CD4-positive, alpha-beta T cell (primary cell): ENCODE data around the gene MLIP. TPM values are rescaled to one million over a fixed set of nuclear protein-coding genes. Genes with fewer than 3 reads are reported as not detected.

Experiments
- ATAC-seq: fragments of 200-7000 bp; cut with Tn5 transposase; one replicate; pipeline ENCODE4 v1.10.0; 2022; ENCODE audit warnings: mild to moderate bottlenecking; ENCODE audit not compliant: poor library complexity
- CTCF ChIA-PET: fragments of 350-600 bp; sonication (Branson Sonifier 250); formaldehyde crosslinking; loops from one replicate; lab custom pipeline; 2021; ENCODE audit warnings: antibody characterized with exemption, inconsistent platforms; lab: Charles Lee
- POLR2A ChIA-PET: fragments of 350-600 bp; sonication (Branson Sonifier 250); formaldehyde crosslinking; loops from one replicate; lab custom pipeline; 2021; ENCODE audit warnings: antibody characterized with exemption, inconsistent platforms; lab: Charles Lee
- DNase-seq, 14 experiments: peaks; one replicate each; pipeline ENCODE4 v3.0.0-alpha.2; 2013 to 2020; ENCODE audit warnings: mixed read lengths in 2 of 14
- H3K27ac ChIP-seq, 2 donors: one replicate each; pipeline versions ENCODE4 v1.5.1 to v1.7.0; 2013; ENCODE audit warnings: low read length in 2 of 2, low read depth in 1 of 2, mild to moderate bottlenecking in 1 of 2
- H3K27me3 ChIP-seq, 2 experiments: 1 replicate in 1 of 2; 2 replicates in 1 of 2; pipeline versions ENCODE4 v1.6.1 to v1.7.0; 2013; ENCODE audit warnings: low read length in 2 of 2, control low read depth in 1 of 2, mild to moderate bottlenecking in 1 of 2, moderate library complexity in 1 of 2; ENCODE audit not compliant: insufficient read depth in 2 of 2, control insufficient read depth in 1 of 2
- H3K36me3 ChIP-seq: one replicate; pipeline ENCODE4 v1.6.1; 2013; ENCODE audit warnings: low read length, control low read depth; ENCODE audit not compliant: insufficient read depth
- H3K4me1 ChIP-seq: one replicate; pipeline ENCODE4 v1.6.1; 2013; ENCODE audit warnings: low read length, control low read depth; ENCODE audit not compliant: insufficient read depth
- H3K4me3 ChIP-seq: one replicate; pipeline ENCODE4 v1.5.1; 2013; ENCODE audit warnings: mild to moderate bottlenecking, low read length, moderate library complexity
- H3K9me3 ChIP-seq, 2 experiments: 1 replicate in 1 of 2; 2 replicates in 1 of 2; pipeline versions ENCODE4 v1.6.1 to v1.7.0; 2013; ENCODE audit warnings: low read length in 2 of 2, mild to moderate bottlenecking in 2 of 2, control low read depth in 1 of 2, moderate library complexity in 1 of 2; ENCODE audit not compliant: control insufficient read depth in 1 of 2, insufficient read depth in 1 of 2
- H3K27ac Mint-ChIP-seq: one replicate; pipeline ENCODE4 v1.8.0; 2020; ENCODE audit warnings: mixed read lengths
- H3K27me3 Mint-ChIP-seq: one replicate; pipeline ENCODE4 v1.8.0; 2021; ENCODE audit warnings: mixed read lengths
- H3K36me3 Mint-ChIP-seq: one replicate; pipeline ENCODE4 v1.8.0; 2021; ENCODE audit warnings: low read depth, mixed read lengths
- H3K4me1 Mint-ChIP-seq: one replicate; pipeline ENCODE4 v1.8.0; 2021; ENCODE audit warnings: low read depth, mixed read lengths
- H3K4me3 Mint-ChIP-seq: one replicate; pipeline ENCODE4 v1.8.0; 2020; ENCODE audit warnings: mild to moderate bottlenecking, mixed read lengths
- H3K9me3 Mint-ChIP-seq: one replicate; pipeline ENCODE4 v1.8.0; 2020; ENCODE audit warnings: mixed read lengths
- CTCF ChIP-seq: fragments of 200-600 bp; IDR thresholded peaks from one replicate; pipeline ENCODE4 v1.8.0; 2022; ENCODE audit warnings: antibody characterized with exemption, mild to moderate bottlenecking
- intact Hi-C, 2 experiments: fragments of 100-400 bp; cut with DNase I in 1 of 2; cut with micrococcal nuclease in 1 of 2; formaldehyde crosslinking; loops; one replicate each; pipeline versions ENCODE4 v1.15.1 to v1.9.0; 2023 to 2025; cut with DNase I, micrococcal nuclease
- total RNA-seq, 174 experiments: library from RNA in 2 of 174; stranded (reverse) in 2 of 174; gene quantifications; one replicate each; pipeline ENCODE4 v1.2.3 and lab custom pipeline; 2021 to 2026

Gene MLIP
- total RNA-seq, 2 experiments from 2014 or later: not detected

- intact Hi-C loops: no loop called here
- CTCF ChIA-PET: no interaction called here
- POLR2A ChIA-PET: no interaction called here
- Histone ChIP-seq H3K27ac (no peak overlapping the region), H3K4me1 (no peaks in the 10 kb centered on the region), H3K4me3 (no peak overlapping the region), H3K27me3 (no peaks in the 10 kb centered on the region), H3K9me3 (no peaks in the 10 kb centered on the region), H3K36me3 (no peaks in the 10 kb centered on the region)
- TF ChIP-seq CTCF: no peak
- no peak overlapping the region for H3K27ac Mint-ChIP-seq
- no peak overlapping the region for H3K4me3 Mint-ChIP-seq
- ATAC-seq: no peak
- no peak for DNase-seq
- no peaks in the 10 kb centered on the region for H3K9me3 Mint-ChIP-seq
- H3K4me1 Mint-ChIP-seq: no peaks in the 10 kb centered on the region
- no peaks in the 10 kb centered on the region for H3K36me3 Mint-ChIP-seq
- H3K27me3 Mint-ChIP-seq: no peaks in the 10 kb centered on the region
Measured at GRCh38 chr6:54106727-54107126, 4.5 kb upstream of the MLIP start.

- Mint-ChIP-seq H3K9me3 (no peaks in the 10 kb centered on the region), H3K27ac (no peak overlapping the region), H3K36me3 (no peaks in the 10 kb centered on the region), H3K4me1 (no peaks in the 10 kb centered on the region), H3K4me3 (no peak overlapping the region), H3K27me3 (no peaks in the 10 kb centered on the region)
- intact Hi-C loops: no loop called here
- CTCF ChIA-PET: no interaction called here
- TF ChIP-seq CTCF: no peak
- POLR2A ChIA-PET: no interaction called here
- Histone ChIP-seq H3K4me3 (no peak overlapping the region), H3K4me1 (no peaks in the 10 kb centered on the region), H3K9me3 (no peaks in the 10 kb centered on the region), H3K36me3 (no peaks in the 10 kb centered on the region), H3K27me3 (no peaks in the 10 kb centered on the region), H3K27ac (no peak overlapping the region)
- ATAC-seq: no peak
- DNase-seq: no peak
Measured at GRCh38 chr6:54107470-54108090, 3.7 kb upstream of the MLIP start.

GRCh38 chr6:54108271-54108670 lies 3.0 kb upstream of the MLIP start:
- H3K4me1 Mint-ChIP-seq: no peaks in the 10 kb centered on the region
- Histone ChIP-seq H3K4me3 (no peak overlapping the region), H3K9me3 (no peaks in the 10 kb centered on the region), H3K4me1 (no peaks in the 10 kb centered on the region), H3K36me3 (no peaks in the 10 kb centered on the region), H3K27ac (no peak overlapping the region), H3K27me3 (no peaks in the 10 kb centered on the region)
- H3K27ac Mint-ChIP-seq: no peak overlapping the region
- H3K36me3 Mint-ChIP-seq: no peaks in the 10 kb centered on the region
- ChIA-PET CTCF (no interaction called here), POLR2A (no interaction called here)
- H3K27me3 Mint-ChIP-seq: no peaks in the 10 kb centered on the region
- ATAC-seq (no peak), DNase-seq (no peak)
- H3K9me3 Mint-ChIP-seq: no peaks in the 10 kb centered on the region
- no peak overlapping the region for H3K4me3 Mint-ChIP-seq
- TF ChIP-seq CTCF: no peak
- intact Hi-C loops: no loop called here
